HG03095 (cell line): Measurements from ENCODE around the gene GSPT1.

Source experiments
- ATAC-seq: cut with Tn5 transposase; IDR thresholded peaks from one replicate; pipeline ENCODE4 v1.9.1; 2021; ENCODE audit warnings: moderate library complexity; ENCODE audit not compliant: unreplicated experiment

The GSPT1 gene

DNA sequence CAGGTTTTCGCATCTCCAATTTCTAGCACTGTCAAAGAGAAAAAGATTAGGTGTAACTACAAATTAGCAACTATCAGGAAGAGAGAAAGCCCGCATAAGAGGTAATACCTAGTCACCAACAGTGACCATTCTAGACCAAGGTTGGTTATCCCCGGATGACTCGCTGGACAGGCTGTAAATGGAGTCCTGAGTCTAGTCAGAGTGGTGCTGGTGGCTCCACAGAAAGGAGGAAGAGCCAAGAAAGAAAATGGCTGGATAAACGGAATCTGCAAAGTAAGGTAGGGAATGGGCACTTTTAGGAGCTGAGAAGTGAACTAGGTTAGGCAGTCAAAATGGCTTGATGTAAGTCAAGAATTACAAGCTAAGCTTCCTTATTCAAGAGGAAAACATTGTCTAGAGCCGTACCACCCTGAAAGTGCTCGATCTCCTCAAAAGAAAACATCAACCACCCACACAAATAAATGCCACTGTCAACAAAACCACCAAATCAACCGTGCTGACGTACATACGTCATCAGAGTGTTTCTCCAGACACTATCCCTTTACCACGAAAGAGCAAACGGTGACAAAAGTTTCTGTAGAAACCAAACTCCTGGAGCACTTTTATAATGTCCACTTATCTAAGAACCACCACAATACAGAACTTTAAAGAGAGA lies 2.2 kb downstream of the GSPT1 start:
- no peak for ATAC-seq

DNA sequence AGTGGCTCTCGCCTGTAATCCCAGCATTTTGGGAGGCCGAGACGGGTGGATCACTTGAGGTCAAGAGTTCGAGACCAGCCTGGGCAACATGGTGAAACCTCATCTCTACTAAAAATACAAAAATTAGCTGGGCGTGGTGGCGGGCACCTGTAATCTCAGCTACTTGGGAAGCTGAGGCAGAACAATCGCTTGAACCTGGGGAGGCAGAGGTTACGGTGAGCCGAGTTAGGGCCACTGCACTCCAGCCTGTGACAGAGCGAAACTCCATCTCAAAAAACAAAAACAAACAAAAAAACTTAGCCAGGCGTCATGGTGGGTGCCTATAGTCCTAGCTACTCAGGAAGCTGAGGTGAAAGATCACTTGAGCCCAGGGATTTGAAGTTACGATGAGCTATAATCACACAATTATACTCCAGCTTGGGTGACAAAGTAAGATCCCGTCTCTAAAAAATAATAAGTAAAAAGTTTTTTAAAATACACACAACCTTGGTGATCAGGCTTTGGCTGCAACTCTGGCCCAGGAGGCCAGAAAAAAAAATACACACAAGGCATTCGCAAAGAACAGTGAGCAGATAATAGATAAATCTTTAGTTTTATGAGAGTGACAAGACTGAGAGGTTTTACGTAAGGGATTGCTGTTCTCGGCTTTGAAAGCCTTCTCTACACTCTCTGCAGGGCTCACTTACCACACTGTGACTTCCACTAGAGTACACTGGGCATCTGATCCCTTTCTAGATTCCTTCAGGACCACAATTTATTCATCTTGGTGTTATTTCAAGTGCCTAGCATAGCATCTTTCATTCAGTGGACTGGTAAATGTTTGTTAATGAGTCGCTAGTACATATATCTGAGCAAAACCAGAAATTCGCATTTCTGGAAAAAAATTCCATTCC lies 5.9 kb downstream of the GSPT1 start:
- ATAC-seq: no peak

DNA sequence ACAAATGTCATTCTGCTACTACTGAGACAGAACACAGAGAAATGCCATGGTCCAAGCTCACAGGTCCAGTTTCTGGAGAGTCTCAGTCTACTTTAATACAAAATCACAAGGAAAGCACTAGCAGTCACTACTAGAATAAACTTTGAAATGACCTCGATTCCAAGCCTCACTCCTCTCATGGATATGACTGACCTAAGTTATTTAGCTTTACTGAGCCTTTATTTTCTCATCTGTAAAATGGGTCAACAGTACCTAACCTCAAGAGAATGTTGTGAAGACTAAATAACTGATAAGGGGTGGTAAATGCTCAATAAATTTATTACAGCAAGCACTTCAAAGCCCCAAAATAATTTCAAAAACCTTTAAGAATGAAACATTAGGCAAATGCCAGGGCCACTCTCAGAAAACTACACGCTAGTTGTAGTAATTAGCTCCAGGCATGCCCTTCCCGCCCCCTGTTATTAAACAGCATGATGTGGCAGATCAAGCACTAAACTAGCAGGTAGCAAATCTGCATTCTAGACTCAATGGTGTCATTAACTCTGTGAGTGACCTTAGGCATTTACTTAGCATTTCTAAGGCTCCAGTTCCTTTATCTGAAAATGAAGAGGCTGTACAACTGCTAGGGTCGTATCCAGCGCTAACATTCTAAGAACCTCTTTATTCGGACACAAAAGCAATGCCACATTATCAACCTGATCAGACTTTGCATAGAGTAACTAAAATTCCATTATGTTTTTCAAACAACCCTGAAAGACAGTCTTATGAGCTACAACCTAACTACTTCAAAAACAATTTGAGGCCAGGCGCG lies 8.4 kb downstream of the GSPT1 start:
- ATAC-seq: no peak

DNA sequence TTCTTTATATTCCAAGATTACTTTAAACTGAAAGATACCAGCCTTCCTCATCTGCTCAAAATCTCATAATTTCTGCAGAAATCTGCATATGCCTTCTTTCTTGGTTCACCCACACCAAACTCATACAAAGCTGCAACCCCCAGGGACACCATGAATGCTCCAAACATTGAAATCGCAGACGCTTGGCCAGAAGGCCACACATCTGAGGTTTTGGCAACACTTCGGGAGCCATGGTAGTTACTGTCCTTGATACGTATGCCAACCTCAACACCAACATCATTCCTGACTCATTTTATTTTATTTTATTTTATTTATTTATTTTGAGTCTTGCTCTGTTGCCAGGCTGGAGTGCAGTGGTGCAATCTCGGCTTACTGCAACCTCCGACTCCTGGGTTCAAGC lies 11.8 kb downstream of the GSPT1 start:
- ATAC-seq: no peak

DNA sequence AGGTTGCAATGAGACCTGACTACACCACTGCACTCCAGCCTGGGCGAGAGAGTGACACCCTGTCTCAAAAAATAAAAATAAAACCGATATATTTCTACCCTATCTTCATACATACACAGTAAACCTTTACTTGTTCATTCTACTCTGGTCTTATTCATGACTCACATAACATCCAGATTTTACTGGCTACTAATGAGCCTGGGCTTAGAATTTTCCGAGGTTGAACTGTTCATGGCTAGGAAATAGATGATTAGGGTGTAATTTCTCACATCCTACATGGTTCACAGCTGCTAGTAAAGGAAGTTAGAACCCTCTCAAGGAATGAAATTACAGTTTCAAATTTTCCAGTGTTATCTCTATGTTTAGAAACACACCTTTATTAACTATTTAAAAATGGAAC lies 14.7 kb downstream of the GSPT1 start:
- ATAC-seq: no peak

DNA sequence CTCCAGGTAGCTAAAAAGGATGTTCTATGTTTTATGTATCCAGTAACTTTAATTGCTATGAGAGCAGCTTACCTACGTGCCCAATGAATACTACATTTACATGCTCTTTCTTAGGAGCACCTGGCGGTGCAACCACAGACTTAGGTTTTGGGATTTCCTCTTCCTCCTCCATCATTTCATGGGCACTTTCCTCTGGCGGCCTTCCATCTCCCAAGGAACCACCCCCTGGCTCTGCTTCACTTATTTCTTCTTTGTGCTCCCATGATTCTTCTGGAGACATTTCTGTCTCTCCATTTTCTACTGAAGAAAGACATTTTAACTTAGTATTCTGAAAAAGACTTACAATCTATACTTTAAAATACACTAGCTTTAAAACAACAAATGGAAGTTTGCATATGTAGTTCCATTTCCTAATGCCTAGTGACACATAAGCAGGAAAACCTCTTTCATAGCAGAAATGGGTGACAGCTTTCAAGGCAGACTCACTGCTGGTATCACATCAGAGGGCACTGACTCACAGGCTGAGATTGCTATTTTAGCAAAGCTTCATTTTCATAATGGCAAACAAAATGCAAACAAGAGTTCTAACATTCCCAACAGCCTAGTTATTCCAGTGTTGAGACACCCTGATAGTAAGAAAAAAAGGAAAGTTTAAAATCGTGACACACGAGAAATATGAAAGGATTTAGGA lies 19.1 kb downstream of the GSPT1 start:
- no peak for ATAC-seq

DNA sequence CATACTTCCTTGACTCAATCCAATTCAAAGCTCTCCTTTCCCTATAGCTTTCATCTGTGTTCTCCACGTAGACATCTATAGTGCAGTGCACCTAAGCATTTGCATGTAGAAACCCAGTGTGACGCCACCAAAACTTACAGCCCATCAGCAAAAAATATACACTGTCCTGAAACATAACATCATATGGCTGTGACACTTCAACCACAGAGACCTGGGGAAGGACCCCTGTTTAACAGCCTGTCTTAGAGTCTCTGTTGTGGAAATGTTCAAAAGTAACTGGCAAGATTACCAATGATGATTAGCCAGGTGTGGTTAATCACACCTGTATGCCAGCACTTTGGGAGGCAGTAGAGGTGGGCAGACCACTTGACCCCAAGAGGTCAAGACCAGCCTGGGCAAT lies 22.2 kb downstream of the GSPT1 start:
- no peak for ATAC-seq

DNA sequence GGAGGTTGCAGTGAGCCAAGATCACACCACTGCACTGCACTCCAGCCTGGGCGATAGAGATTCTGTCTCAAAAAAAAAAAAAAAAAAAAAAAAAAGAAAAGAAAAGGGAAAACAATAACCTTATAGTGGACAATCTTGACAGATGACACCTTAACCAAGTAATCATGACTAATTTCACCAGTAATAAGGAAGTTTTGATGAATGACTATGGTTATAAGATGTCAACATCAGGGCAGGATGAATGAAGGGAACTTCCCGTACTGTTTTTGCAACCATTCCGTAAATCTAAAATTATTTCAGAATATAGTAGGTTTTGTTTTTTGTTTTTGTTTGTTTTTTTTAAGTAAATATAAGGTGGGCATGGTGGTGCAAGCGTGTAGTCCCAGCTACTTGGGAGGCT lies 23.0 kb downstream of the GSPT1 start:
- ATAC-seq: no peak

DNA sequence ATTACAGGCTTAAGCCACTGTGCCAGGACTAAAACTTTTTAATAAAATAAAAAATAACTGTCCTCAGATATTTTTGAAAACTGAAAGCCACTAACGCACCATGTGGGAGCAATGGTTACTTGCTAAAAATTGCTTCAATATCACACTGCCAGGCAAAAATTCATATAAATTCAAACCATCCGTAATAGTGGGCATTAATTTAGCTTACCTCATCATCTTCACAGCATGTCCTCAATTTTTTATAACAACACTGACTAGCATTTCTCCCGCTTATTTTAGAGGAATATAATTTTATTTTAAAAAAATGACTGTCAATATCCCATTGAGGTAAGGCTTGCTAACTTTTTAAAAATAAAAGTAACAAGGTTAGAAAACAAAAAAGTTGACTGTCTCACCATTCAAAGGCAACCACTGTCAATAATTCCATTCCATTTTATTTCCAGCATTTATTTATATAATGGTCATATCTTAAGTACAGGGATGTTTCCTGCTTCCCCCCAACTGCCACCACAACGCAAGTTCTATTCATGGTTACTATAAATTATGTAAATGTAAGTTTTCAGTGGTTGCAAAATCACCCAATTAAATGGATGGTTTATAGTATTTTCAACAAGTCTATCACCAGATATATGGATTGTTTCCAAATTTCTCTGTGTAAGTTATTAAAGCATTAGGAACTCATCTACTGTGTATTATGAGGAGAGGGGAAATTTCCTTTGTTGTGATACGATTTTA lies 25.4 kb downstream of the GSPT1 start:
- no peak for ATAC-seq

DNA sequence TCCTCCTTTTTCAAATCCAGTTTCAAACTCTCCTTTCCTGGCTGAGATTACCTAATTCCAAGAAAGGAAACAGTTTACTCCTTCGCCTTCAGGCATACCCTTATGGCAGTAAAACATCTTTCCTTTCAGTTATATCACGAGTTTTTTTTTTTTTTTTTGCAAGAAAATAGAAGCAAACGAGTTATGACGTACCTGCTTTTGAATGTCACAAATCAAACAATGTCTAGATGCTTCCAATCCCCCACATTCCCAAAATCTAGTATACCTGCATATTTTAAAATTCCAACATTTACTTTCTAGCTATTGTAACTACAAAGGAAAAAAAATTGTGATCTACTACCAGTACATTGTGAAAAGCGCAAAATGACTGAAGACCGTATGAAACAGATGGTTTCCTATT lies 28.9 kb downstream of the GSPT1 start:
- no peak for ATAC-seq

DNA sequence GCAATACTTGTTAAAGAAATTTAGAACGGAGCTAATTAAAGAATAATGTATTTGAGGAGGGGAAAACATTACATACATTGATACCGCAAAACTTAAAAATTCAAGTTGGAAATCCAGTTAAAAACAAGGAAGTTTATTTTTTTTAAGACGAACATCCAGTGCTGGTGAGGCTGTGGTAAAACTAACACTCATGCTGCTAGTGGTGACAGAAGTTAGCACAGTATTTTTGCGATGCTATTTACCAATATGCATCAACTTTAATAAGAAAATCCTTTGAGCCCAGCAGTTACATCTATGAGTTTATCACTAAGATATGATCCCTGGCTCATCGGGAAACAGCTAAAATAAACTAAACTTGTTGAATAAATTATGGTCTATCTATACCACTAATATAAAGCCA lies 31.7 kb downstream of the GSPT1 start:
- no peak for ATAC-seq

DNA sequence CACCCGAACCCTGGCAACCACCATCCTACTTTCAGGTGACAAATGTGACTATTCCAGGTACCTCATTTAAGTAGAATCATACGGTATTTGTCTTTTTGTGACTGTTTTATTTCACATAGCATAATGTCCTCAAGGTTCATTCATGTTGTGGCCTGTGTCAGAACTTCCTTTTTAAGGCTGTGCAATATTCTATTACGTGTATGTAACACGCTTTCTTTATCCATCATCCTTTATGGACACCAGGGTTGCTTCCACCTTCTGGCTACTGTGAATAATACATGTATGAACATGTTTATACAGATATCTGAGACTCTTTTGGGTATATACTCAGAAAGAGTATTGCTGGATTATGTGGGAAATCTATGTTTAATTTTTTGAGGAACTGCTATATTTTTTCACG lies 35.7 kb downstream of the GSPT1 start:
- ATAC-seq: no peak

DNA sequence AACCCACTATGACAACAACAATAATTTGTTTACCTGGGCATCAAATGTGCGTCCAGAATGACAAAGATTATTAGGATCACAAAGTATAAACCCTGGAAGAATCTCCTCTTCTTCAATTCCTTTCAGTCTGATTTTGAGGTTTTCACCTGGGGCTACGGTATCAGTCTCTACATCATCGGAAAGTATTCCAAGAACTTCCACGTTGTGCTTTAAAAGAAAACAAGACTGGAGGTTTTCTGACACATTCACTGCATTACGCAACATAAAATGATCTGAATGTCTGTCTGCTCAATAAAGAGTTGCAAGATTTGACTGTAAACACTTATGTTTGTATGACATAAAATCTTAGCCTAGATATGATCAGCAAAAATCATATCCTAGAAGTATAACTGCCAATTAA lies 38.4 kb downstream of the GSPT1 start:
- no peak for ATAC-seq

DNA sequence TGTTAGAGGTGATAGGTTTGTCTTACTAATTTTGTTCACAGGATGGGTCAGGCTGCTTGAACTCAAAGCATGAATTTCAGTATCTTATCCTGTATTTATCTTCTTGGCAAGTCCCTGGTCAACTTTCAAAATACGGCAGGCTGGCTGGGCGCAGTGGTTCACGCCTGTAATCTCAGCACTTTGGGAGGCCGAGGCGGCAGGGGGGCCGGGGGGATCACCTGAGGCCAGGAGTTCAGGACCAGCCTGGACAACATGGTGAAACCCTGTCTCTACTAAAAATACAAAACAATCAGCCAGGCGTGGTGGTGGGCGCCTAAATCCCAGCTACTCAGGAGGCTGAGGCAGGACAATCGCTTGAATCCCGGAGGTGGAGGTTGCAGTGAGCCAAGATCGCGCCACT lies 39.5 kb downstream of the GSPT1 start:
- no peak for ATAC-seq

DNA sequence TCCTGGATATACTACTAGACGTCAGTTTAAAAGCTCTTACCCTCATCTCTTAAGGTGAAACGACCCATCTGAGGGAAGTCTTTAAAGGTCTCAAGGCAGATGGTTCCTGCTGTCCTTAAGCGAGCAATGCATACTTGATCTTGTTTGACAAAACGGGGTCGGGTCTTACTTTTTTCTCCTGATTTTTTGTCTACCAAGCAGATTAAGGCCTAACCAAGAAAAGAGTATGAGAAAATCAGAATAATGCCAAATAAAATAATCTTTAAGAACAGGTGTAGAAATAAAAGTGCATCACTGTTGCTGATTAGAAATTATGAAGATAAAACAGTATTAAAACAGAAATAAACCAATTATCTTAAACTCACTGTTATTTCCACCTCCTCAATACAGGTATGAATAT lies 40.0 kb downstream of the GSPT1 start:
- ATAC-seq: no peak

DNA sequence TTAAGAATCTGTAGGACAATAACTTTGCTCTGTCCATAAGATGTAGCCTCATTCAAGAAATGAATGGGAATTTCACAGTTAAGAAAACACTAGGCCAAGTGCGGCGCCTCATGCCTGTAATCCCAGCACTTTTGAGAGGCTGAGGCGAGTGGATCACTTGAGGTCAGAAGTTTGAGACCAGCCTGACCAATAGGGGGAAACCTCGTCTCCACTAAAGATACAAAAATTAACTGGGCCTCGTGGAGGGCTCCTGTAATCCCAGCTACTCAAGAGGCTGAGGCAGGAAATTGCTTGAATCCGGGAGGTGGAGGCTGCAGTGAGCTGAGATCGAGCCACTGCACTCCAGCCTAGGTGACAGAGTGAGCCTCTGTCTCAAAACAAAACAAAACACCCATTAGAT lies 44.6 kb downstream of the GSPT1 start:
- ATAC-seq: no peak

DNA sequence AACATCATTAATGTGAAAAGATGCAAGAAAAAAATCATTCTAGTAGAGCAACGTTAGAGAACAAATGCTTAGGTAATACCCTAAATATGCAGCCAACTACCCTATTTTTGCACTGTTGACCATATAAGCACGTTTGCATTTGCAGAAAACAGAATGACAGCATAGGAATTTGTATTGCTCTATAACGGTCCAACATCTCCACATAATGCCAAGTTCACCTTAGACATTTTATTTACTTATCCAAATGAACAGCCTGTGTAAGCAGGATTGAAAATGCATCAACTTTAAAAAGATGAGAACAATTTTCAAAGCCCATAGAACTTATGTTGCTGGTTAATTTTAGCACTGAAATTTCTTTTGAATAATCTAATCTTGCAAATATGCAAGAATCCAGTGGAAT lies 45.4 kb downstream of the GSPT1 start:
- ATAC-seq: no peak

DNA sequence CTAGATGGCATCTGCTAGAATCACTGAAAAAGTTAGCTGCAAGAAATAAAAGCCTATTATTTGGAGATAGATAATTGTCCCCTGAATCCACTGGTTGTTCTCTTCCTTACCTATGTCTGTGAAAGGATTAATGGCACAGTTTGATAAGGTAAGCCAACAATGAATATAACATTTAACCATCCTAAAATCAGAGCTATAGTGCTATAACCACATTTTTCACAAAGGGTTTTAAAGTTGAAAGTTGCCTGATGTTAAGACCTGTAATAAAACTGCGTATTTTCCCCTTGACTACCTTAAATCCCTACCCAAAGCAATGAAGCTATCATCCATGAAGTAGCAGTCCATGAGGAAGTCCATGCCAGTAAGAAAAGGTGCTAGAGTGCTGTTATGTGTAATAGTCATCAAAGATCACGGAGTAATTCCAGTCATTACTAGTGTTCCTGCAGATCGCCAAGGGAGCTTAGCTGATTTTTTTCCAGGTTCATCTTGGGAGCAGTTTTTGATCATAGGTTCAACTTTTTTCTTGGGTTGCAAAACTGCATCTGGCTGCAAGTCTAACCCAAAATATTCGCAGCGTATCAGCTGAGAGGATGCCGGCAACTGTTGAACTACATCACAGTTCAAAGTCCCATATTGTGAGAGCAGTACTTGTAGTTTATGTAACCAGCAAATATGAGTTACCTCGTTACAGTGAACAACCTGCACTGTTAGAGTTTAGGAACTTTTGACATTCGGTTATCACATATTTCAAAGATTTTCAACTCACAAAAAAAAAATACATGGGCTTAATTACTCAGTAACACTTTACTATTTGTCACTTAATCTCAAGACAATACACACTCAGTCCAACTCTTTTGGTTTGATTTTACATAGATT lies 46.2 kb downstream of the GSPT1 start:
- no peak for ATAC-seq

DNA sequence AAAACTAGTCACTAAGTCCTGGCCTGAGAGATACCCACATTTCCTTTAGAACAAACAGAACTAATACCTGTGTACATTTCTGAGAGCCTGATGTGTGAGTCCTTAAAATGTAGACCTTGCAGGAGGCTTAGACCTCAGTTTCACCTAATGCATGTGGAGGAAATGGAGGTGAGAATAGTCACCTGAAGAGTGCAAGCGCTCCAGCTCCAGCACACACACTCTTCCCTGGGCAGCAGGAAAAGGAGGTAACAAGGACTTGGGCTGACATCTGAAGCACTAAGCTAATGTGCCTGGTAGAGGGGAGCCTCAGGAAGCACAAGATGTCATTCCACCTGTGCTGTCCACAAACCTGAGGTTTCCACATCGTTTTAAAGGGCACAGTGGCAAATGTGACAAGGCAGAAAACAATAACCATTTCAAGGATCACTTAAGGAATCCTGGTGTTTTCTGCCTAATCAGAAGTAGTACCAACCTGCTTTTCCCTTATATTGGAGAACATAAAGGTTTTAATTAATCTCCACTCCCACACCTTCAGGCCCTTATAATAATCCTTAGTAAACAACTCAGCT lies 47.3 kb downstream of the GSPT1 start:
- ATAC-seq: no peak
